GM12878 (cell line): Measurements from ENCODE around the gene XPOT. TPM values are rescaled to one million over a fixed set of nuclear protein-coding genes. Genes with fewer than 3 reads are reported as not detected.

Experiments
- ATAC-seq: fragments of 200-7000 bp; cut with Tn5 transposase; 3 replicates; pipeline ENCODE4 v1.9.1; 2020; ENCODE audit warnings: mild to moderate bottlenecking, moderate library complexity
- BruUV-seq: library from RNA; stranded (reverse); fragments of 400-500 nt; replicated peaks from 2 replicates; lab custom pipeline; 2021; lab: Mats Ljungman, UMichigan
- CTCF ChIA-PET: fragments of 300-600 bp; sonication (Branson Sonifier 250); formaldehyde crosslinking; extraction: SDS; loops from one replicate; lab custom pipeline; 2021; ENCODE audit warnings: inconsistent platforms; lab: Yijun Ruan, JAX
- POLR2A ChIA-PET: fragments of 350-600 bp; formaldehyde crosslinking; extraction: SDS; loops from one replicate; lab custom pipeline; 2021; ENCODE audit warnings: inconsistent platforms; lab: Charles Lee
- RAD21 ChIA-PET: fragments of 300-600 bp; sonication (Branson Sonifier 250); formaldehyde crosslinking; loops from one replicate; lab custom pipeline; 2023; ENCODE audit warnings: antibody characterized with exemption; ENCODE audit not compliant: unreplicated experiment; lab: Charles Lee
- SMC1A ChIA-PET: fragments of 300-600 bp; sonication (Branson Sonifier 250); formaldehyde crosslinking; loops from one replicate; lab custom pipeline; 2023; ENCODE audit not compliant: unreplicated experiment, uncharacterized antibody; lab: Charles Lee
- DNase-seq: peaks from one replicate; pipeline ENCODE4 v3.0.0-alpha.2; 2011; ENCODE audit warnings: low read depth, low spot score
- FAIRE-seq: peaks from 3 replicates; lab custom pipeline; 2011; peaks lifted over from hg19 to GRCh38; lab: Jason Lieb, UNC
- H2AFZ ChIP-seq: 2 replicates; pipeline ENCODE4 v1.6.0; 2011; ENCODE audit warnings: low read depth, low read length, control low read depth; ENCODE audit not compliant: control insufficient read depth
- H3K27ac ChIP-seq: 2 replicates; pipeline ENCODE4 v1.5.1; 2011; ENCODE audit warnings: control low read depth; ENCODE audit not compliant: control insufficient read depth, insufficient read depth
- H3K27me3 ChIP-seq, 2 experiments: replicated peaks in 1 of 2; 2 replicates each; pipeline versions ENCODE4 v1.6.0 to v1.6.1; 2011; ENCODE audit warnings: low read length in 1 of 2; ENCODE audit not compliant: control insufficient read depth in 2 of 2, insufficient read depth in 2 of 2
- H3K36me3 ChIP-seq, 2 experiments: 2 replicates each; pipeline ENCODE4 v1.5.1; 2011; ENCODE audit warnings: low read length in 1 of 2; ENCODE audit not compliant: control insufficient read depth in 2 of 2, insufficient read depth in 2 of 2
- H3K4me1 ChIP-seq: 2 replicates; pipeline ENCODE4 v1.6.1; 2011; ENCODE audit warnings: mild to moderate bottlenecking, low read length, moderate library complexity, mixed read lengths; ENCODE audit not compliant: control insufficient read depth, insufficient read depth
- H3K4me2 ChIP-seq: 2 replicates; pipeline ENCODE4 v1.6.0; 2011; ENCODE audit warnings: control low read depth; ENCODE audit not compliant: control insufficient read depth, insufficient read depth
- H3K4me3 ChIP-seq: fragments of 200-600 bp; sonication (generic); 2 replicates; pipeline ENCODE4 v1.5.1; 2016
- H3K79me2 ChIP-seq: 2 replicates; pipeline ENCODE4 v1.6.0; 2011; ENCODE audit warnings: low read length; ENCODE audit not compliant: control insufficient read depth, insufficient read depth
- H3K9ac ChIP-seq: 2 replicates; pipeline ENCODE4 v1.8.0; 2011; ENCODE audit warnings: low read length, control low read depth, mixed read lengths; ENCODE audit not compliant: control insufficient read depth, insufficient read depth
- H3K9me3 ChIP-seq: replicated peaks from 3 replicates; pipeline ENCODE4 v1.5.1; 2011; ENCODE audit warnings: mild to moderate bottlenecking, low read length; ENCODE audit not compliant: control insufficient read depth, insufficient read depth
- H4K20me1 ChIP-seq: 2 replicates; pipeline ENCODE4 v1.6.0; 2011; ENCODE audit not compliant: control insufficient read depth, insufficient read depth
- CBFB ChIP-seq: IDR thresholded peaks from 2 replicates; pipeline ENCODE4 v1.6.1; 2016; ENCODE audit warnings: antibody characterized with exemption, low read depth
- KLF5 ChIP-seq: fragments of 450-650 bp; IDR thresholded peaks from 2 replicates; pipeline ENCODE4 v1.6.1; 2014; ENCODE audit warnings: mild to moderate bottlenecking; ENCODE audit not compliant: partially characterized antibody
- MYB ChIP-seq: fragments of 150-350 bp; IDR thresholded peaks from 2 replicates; pipeline ENCODE4 v1.6.1; 2014; ENCODE audit warnings: mild to moderate bottlenecking, low read depth, low read length, borderline replicate concordance
- NR2C2 ChIP-seq: IDR thresholded peaks from 2 replicates; pipeline ENCODE4 v1.6.1; 2011; ENCODE audit warnings: borderline replicate concordance, low read depth; ENCODE audit not compliant: control insufficient read depth, insufficient read length
- PML ChIP-seq: IDR thresholded peaks from 2 replicates; pipeline ENCODE4 v1.6.1; 2012; ENCODE audit warnings: low read length, inconsistent platforms
- POLR2A ChIP-seq: IDR thresholded peaks from 2 replicates; pipeline ENCODE4 v1.6.1; 2011; ENCODE audit warnings: low read depth, mild to moderate bottlenecking, low read length
- SIN3A ChIP-seq: IDR thresholded peaks from 2 replicates; pipeline ENCODE4 v1.6.1; 2012; ENCODE audit warnings: low read depth, low read length, improper control_type of control experiment
- SUPT20H ChIP-seq: IDR thresholded peaks from 2 replicates; pipeline ENCODE4 v1.6.1; 2011; ENCODE audit warnings: low read depth, mild to moderate bottlenecking, low read length, moderate library complexity, borderline replicate concordance; ENCODE audit not compliant: control insufficient read depth
- WGBS: methylation state at CpG from one replicate; pipeline ENCODE4 v1.1.6; 2016; ENCODE audit warnings: low lambda C conversion rate; ENCODE audit not compliant: insufficient replicate concordance, insufficient coverage; ENCODE audit errors: missing lambda C conversion rate; 5-methylcytosine and 5-hydroxymethylcytosine counted together
- in situ Hi-C: fragments of 300-500 bp; cut with MboI; formaldehyde crosslinking; loops from 9 replicates; pipeline ENCODE4 v1.14.3; 2018; ENCODE audit warnings: mixed read lengths
- intact Hi-C: fragments of 100-400 bp; cut with micrococcal nuclease; formaldehyde crosslinking; loops from one replicate; pipeline ENCODE4 v1.14.2; 2022; ENCODE audit not compliant: unreplicated experiment
- polyA plus RNA-seq, 11 experiments: library from polyadenylated mRNA; depleted of rRNA in 4 of 11; unstranded in 6 of 11; stranded (reverse) in 5 of 11; fragments of >200 nt; fragmentation: Nextera tagmentation in 4 of 11; fragmentation: Illumina TruSeq in 1 of 11; extraction: Ambion mirVana in 4 of 11; extraction: Trizol in 1 of 11; gene quantifications; 1 replicate in 1 of 11; 2 replicates in 10 of 11; pipeline versions ENCODE4 v1.2.1 to v1.2.3, GENCODE V29; 2011 to 2016; ENCODE audit warnings: inconsistent platforms in 2 of 11, missing spikeins in 2 of 11, low read depth in 1 of 11
- total RNA-seq, 4 experiments: library from RNA; depleted of rRNA in 3 of 4; stranded (reverse); fragments of >200 nt in 3 of 4; fragmentation: Illumina TruSeq in 1 of 4; extraction: Trizol in 1 of 4; gene quantifications; 2 replicates each; pipeline versions ENCODE4 v1.2.1 to v1.2.3, GENCODE V29; 2013 to 2021
- TF ChIP-seq, protein P1 (sequence below): fragments of 150-350 bp; IDR thresholded peaks from 2 replicates; pipeline ENCODE4 v1.6.1; 2014; ENCODE audit warnings: mild to moderate bottlenecking, low read depth, low read length
- TF ChIP-seq, protein P2 (sequence below): fragments of 450-650 bp; formaldehyde crosslinking; IDR thresholded peaks from 2 replicates; pipeline ENCODE4 v1.5.0; 2022; ENCODE audit warnings: mild to moderate bottlenecking, missing genetic modification characterization
- TF ChIP-seq, protein P3 (sequence below): fragments of 450-650 bp; IDR thresholded peaks from 2 replicates; pipeline ENCODE4 v1.6.1; 2014; ENCODE audit warnings: mild to moderate bottlenecking
- TF ChIP-seq, protein P4 (sequence below): fragments of 150-350 bp; IDR thresholded peaks from 2 replicates; pipeline ENCODE4 v1.6.1; 2016; ENCODE audit warnings: low read depth, low read length
- TF ChIP-seq, protein P5 (sequence below), 3 experiments: IDR thresholded peaks in 2 of 3; conservative IDR thresholded peaks in 1 of 3; 2 replicates each; pipeline ENCODE4 v1.5.1; 2011; ENCODE audit warnings: low read depth in 3 of 3, low read length in 3 of 3, mild to moderate bottlenecking in 3 of 3, control low read depth in 2 of 3, moderate library complexity in 2 of 3, inconsistent platforms in 1 of 3, mixed read lengths in 1 of 3; ENCODE audit not compliant: control insufficient read depth in 2 of 3, insufficient read depth in 1 of 3; ENCODE audit errors: extremely low read depth in 1 of 3

Gene XPOT
- total and polyA plus RNA-seq, 10 of the 15 experiments (the other 5 are each of a cell fraction or from before 2014, with no cell fraction given), result 11.9 to 66.3 (median 54.7) TPM

DNA sequence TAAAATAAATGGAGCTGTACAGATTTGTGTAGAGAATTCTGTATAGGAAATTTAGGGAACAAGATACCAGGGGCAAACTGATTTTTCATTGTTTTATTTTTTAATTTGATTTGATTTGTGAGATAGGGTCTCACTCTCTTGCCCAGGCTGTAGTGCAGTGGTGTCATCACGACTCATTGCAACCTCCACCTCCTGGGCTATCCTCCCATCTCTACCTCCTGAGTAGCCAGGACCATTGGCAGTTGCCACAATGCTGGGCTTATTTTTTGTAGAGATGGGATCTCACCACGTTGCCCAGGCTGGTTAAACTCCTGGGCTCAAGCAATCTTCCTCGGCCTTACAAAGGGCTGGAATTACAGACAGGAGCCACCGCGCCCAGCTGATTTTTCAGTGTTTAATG is 29.7 kb downstream of the XPOT start:
- Histone ChIP-seq H3K4me1 (no peaks in the 10 kb centered on the region), H3K79me2 (no peaks in the 10 kb centered on the region), H3K4me3 (no peak overlapping the region), H3K27ac (no peak overlapping the region), H4K20me1 (no peaks in the 10 kb centered on the region), H3K4me2 (no peak overlapping the region), H3K9me3 (no peaks in the 10 kb centered on the region), H3K36me3 (peaks cover 1 to 29% of the 10 kb centered on the region in 2 experiments), H3K27me3 (no peaks in the 10 kb centered on the region), H2AFZ (no peak overlapping the region), H3K9ac (no peak overlapping the region)
- RAD21 ChIA-PET, result no interaction called here
- CTCF ChIA-PET, result no interaction called here
- WGBS, result 97% methylated on average over 5 of the region's 5 CpGs
- FAIRE-seq, result no peak
- DNase-seq, result no peak
- no TSS peak for BruUV-seq
- SMC1A ChIA-PET, result no interaction called here
- POLR2A ChIA-PET, result no interaction called here
- intact Hi-C loops (no loop called here), in situ Hi-C loops (no loop called here)
- ATAC-seq, result no peak
- no peak for TF ChIP-seq KLF5
- TF ChIP-seq, protein P1, sequence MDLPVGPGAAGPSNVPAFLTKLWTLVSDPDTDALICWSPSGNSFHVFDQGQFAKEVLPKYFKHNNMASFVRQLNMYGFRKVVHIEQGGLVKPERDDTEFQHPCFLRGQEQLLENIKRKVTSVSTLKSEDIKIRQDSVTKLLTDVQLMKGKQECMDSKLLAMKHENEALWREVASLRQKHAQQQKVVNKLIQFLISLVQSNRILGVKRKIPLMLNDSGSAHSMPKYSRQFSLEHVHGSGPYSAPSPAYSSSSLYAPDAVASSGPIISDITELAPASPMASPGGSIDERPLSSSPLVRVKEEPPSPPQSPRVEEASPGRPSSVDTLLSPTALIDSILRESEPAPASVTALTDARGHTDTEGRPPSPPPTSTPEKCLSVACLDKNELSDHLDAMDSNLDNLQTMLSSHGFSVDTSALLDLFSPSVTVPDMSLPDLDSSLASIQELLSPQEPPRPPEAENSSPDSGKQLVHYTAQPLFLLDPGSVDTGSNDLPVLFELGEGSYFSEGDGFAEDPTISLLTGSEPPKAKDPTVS, result no peak
- TF ChIP-seq, protein P2, sequence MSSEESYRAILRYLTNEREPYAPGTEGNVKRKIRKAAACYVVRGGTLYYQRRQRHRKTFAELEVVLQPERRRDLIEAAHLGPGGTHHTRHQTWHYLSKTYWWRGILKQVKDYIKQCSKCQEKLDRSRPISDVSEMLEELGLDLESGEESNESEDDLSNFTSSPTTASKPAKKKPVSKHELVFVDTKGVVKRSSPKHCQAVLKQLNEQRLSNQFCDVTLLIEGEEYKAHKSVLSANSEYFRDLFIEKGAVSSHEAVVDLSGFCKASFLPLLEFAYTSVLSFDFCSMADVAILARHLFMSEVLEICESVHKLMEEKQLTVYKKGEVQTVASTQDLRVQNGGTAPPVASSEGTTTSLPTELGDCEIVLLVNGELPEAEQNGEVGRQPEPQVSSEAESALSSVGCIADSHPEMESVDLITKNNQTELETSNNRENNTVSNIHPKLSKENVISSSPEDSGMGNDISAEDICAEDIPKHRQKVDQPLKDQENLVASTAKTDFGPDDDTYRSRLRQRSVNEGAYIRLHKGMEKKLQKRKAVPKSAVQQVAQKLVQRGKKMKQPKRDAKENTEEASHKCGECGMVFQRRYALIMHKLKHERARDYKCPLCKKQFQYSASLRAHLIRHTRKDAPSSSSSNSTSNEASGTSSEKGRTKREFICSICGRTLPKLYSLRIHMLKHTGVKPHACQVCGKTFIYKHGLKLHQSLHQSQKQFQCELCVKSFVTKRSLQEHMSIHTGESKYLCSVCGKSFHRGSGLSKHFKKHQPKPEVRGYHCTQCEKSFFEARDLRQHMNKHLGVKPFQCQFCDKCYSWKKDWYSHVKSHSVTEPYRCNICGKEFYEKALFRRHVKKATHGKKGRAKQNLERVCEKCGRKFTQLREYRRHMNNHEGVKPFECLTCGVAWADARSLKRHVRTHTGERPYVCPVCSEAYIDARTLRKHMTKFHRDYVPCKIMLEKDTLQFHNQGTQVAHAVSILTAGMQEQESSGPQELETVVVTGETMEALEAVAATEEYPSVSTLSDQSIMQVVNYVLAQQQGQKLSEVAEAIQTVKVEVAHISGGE (CRISPR knock-in tag), result no peak
- TF ChIP-seq, protein P3, sequence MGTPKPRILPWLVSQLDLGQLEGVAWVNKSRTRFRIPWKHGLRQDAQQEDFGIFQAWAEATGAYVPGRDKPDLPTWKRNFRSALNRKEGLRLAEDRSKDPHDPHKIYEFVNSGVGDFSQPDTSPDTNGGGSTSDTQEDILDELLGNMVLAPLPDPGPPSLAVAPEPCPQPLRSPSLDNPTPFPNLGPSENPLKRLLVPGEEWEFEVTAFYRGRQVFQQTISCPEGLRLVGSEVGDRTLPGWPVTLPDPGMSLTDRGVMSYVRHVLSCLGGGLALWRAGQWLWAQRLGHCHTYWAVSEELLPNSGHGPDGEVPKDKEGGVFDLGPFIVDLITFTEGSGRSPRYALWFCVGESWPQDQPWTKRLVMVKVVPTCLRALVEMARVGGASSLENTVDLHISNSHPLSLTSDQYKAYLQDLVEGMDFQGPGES, result no peak
- TF ChIP-seq POLR2A, result no peak
- TF ChIP-seq PML, result no peak
- TF ChIP-seq, protein P4, sequence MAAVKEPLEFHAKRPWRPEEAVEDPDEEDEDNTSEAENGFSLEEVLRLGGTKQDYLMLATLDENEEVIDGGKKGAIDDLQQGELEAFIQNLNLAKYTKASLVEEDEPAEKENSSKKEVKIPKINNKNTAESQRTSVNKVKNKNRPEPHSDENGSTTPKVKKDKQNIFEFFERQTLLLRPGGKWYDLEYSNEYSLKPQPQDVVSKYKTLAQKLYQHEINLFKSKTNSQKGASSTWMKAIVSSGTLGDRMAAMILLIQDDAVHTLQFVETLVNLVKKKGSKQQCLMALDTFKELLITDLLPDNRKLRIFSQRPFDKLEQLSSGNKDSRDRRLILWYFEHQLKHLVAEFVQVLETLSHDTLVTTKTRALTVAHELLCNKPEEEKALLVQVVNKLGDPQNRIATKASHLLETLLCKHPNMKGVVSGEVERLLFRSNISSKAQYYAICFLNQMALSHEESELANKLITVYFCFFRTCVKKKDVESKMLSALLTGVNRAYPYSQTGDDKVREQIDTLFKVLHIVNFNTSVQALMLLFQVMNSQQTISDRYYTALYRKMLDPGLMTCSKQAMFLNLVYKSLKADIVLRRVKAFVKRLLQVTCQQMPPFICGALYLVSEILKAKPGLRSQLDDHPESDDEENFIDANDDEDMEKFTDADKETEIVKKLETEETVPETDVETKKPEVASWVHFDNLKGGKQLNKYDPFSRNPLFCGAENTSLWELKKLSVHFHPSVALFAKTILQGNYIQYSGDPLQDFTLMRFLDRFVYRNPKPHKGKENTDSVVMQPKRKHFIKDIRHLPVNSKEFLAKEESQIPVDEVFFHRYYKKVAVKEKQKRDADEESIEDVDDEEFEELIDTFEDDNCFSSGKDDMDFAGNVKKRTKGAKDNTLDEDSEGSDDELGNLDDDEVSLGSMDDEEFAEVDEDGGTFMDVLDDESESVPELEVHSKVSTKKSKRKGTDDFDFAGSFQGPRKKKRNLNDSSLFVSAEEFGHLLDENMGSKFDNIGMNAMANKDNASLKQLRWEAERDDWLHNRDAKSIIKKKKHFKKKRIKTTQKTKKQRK, result no peak
- TF ChIP-seq SUPT20H, result no peak
- TF ChIP-seq NR2C2, result no peak
- no peak for TF ChIP-seq CBFB
- TF ChIP-seq SIN3A, result no peak
- no peak for TF ChIP-seq MYB
- TF ChIP-seq, protein P5, sequence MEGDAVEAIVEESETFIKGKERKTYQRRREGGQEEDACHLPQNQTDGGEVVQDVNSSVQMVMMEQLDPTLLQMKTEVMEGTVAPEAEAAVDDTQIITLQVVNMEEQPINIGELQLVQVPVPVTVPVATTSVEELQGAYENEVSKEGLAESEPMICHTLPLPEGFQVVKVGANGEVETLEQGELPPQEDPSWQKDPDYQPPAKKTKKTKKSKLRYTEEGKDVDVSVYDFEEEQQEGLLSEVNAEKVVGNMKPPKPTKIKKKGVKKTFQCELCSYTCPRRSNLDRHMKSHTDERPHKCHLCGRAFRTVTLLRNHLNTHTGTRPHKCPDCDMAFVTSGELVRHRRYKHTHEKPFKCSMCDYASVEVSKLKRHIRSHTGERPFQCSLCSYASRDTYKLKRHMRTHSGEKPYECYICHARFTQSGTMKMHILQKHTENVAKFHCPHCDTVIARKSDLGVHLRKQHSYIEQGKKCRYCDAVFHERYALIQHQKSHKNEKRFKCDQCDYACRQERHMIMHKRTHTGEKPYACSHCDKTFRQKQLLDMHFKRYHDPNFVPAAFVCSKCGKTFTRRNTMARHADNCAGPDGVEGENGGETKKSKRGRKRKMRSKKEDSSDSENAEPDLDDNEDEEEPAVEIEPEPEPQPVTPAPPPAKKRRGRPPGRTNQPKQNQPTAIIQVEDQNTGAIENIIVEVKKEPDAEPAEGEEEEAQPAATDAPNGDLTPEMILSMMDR (IDR thresholded peaks at IDR 0.05 in 2 of 3, conservative IDR thresholded peaks at IDR 0.05 in 1 of 3; ENCODE audit: control insufficient read depth in 2 of 3, extremely low read depth in 1 of 3, insufficient read depth in 1 of 3, low read depth in 3 of 3, low read length in 3 of 3), result no peak
